GM12878 (cell line): ENCODE measurements around the gene DDIT4. TPM values are rescaled to one million over a fixed set of nuclear protein-coding genes. Genes with fewer than 3 reads are reported as not detected.

Experiments used
- EGR1 ChIP-seq, 2 experiments: IDR thresholded peaks; 1 replicate in 1 of 2; 2 replicates in 1 of 2; pipeline ENCODE4 v1.6.1; 2011 to 2012; ENCODE audit warnings: low read depth in 2 of 2, low read length in 2 of 2, borderline replicate concordance in 1 of 2, mild to moderate bottlenecking in 1 of 2, moderate library complexity in 1 of 2
- ESRRA ChIP-seq: IDR thresholded peaks from 2 replicates; pipeline ENCODE4 v1.6.1; 2012; ENCODE audit warnings: mild to moderate bottlenecking, low read length, improper control_type of control experiment
- HDAC2 ChIP-seq: fragments of 200-600 bp; sonication (generic); IDR thresholded peaks from 2 replicates; pipeline ENCODE4 v1.6.1; 2017
- KDM1A ChIP-seq: fragments of 200-600 bp; sonication (generic); IDR thresholded peaks from 2 replicates; pipeline ENCODE4 v1.6.1; 2016; ENCODE audit warnings: borderline replicate concordance
- MEF2B ChIP-seq: fragments of 450-650 bp; IDR thresholded peaks from 2 replicates; pipeline ENCODE4 v1.6.1; 2018; ENCODE audit warnings: mild to moderate bottlenecking, moderate library complexity; ENCODE audit not compliant: partially characterized antibody, poor library complexity, severe bottlenecking
- MXI1 ChIP-seq: fragments of 150-350 bp; IDR thresholded peaks from 2 replicates; pipeline ENCODE4 v1.6.1; 2011; ENCODE audit warnings: low read depth, mild to moderate bottlenecking, inconsistent platforms, low read length, improper control_type of control experiment
- NR2C2 ChIP-seq: IDR thresholded peaks from 2 replicates; pipeline ENCODE4 v1.6.1; 2011; ENCODE audit warnings: borderline replicate concordance, low read depth; ENCODE audit not compliant: control insufficient read depth, insufficient read length
- SREBF2 ChIP-seq: IDR thresholded peaks from 2 replicates; pipeline ENCODE4 v1.6.1; 2012; ENCODE audit warnings: mild to moderate bottlenecking, low read length
- STAT1 ChIP-seq: fragments of 450-650 bp; conservative IDR thresholded peaks from 2 replicates; pipeline ENCODE4 v1.6.1; 2014; ENCODE audit warnings: antibody characterized with exemption, mild to moderate bottlenecking
- ZBED1 ChIP-seq: IDR thresholded peaks from 2 replicates; pipeline ENCODE4 v1.6.1; 2016; ENCODE audit warnings: borderline replicate concordance
- polyA plus RNA-seq, 11 experiments: library from polyadenylated mRNA; depleted of rRNA in 4 of 11; unstranded in 6 of 11; stranded (reverse) in 5 of 11; fragments of >200 nt; fragmentation: Nextera tagmentation in 4 of 11; fragmentation: Illumina TruSeq in 1 of 11; extraction: Ambion mirVana in 4 of 11; extraction: Trizol in 1 of 11; gene quantifications; 1 replicate in 1 of 11; 2 replicates in 10 of 11; pipeline versions ENCODE4 v1.2.1 to v1.2.3, GENCODE V29; 2011 to 2016; ENCODE audit warnings: inconsistent platforms in 2 of 11, missing spikeins in 2 of 11, low read depth in 1 of 11
- total RNA-seq, 4 experiments: library from RNA; depleted of rRNA in 3 of 4; stranded (reverse); fragments of >200 nt in 3 of 4; fragmentation: Illumina TruSeq in 1 of 4; extraction: Trizol in 1 of 4; gene quantifications; 2 replicates each; pipeline versions ENCODE4 v1.2.1 to v1.2.3, GENCODE V29; 2013 to 2021
- TF ChIP-seq, protein P1 (sequence below): IDR thresholded peaks from 2 replicates; pipeline ENCODE4 v1.6.1; 2012; ENCODE audit warnings: low read length, inconsistent platforms
- TF ChIP-seq, protein P2 (sequence below): fragments of 450-650 bp; formaldehyde crosslinking; IDR thresholded peaks from 2 replicates; pipeline ENCODE4 v1.4.0; 2022; ENCODE audit warnings: mild to moderate bottlenecking, moderate library complexity
- TF ChIP-seq, protein P3 (sequence below): IDR thresholded peaks from 2 replicates; pipeline ENCODE4 v1.6.1; 2011; ENCODE audit warnings: low read depth, low read length, improper control_type of control experiment, borderline replicate concordance
- TF ChIP-seq, protein P4 (sequence below): fragments of 450-650 bp; IDR thresholded peaks from 2 replicates; pipeline ENCODE4 v1.6.1; 2017; ENCODE audit warnings: antibody characterized with exemption, mild to moderate bottlenecking, moderate library complexity
- TF ChIP-seq, protein P5 (sequence below): fragments of 450-650 bp; IDR thresholded peaks from 2 replicates; pipeline ENCODE4 v1.6.1; 2017; ENCODE audit warnings: borderline replicate concordance
- TF ChIP-seq, protein P6 (sequence below): fragments of 450-650 bp; IDR thresholded peaks from 2 replicates; pipeline ENCODE4 v1.6.1; 2017; ENCODE audit warnings: mild to moderate bottlenecking

The DDIT4 gene
- total and polyA plus RNA-seq, 10 of the 15 experiments (the other 5 are each of a cell fraction or from before 2014, with no cell fraction given): 2.1 to 277 (median 183) TPM

DNA sequence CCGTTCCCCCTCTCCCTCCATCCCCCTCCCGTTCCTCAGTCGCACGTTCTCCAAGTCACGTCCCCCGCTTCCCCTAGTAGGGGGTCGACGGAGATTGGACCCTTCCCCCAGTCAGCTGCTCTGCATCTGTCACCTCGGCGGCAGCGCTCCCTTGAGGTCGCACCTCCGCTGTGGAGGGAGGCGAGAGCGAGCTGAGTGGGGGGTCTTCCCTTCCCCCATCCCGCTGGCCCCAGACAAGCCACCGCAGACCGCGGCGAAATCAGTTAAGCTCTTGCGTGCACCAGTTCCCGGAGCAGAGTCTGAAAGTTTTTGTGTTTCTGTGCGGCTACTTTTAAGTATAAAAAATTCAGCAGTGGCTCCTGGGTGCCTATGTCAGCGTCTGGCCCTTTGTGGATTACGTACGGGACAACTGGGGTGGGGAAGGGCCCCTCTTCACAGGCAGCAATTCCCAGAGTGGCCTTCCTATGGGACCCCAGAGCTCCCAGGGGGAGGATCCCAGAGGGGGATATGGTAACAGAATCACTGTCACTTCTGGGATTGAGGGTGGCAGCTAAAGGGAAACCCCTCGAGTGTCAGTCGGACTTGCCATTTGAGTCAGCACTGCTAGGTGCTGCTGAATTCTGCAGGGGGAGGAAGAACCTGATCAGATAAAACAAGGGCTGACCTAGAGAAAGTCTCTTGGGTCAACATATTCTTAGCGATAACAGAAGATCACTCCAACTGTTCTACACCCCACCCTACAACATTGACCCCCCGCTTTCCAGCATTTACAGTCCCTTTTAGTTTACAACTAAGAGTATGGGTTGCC is 12.5 kb upstream of the DDIT4 start (continued):
- TF ChIP-seq, protein P1, sequence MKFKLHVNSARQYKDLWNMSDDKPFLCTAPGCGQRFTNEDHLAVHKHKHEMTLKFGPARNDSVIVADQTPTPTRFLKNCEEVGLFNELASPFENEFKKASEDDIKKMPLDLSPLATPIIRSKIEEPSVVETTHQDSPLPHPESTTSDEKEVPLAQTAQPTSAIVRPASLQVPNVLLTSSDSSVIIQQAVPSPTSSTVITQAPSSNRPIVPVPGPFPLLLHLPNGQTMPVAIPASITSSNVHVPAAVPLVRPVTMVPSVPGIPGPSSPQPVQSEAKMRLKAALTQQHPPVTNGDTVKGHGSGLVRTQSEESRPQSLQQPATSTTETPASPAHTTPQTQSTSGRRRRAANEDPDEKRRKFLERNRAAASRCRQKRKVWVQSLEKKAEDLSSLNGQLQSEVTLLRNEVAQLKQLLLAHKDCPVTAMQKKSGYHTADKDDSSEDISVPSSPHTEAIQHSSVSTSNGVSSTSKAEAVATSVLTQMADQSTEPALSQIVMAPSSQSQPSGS: peak; percentile 89
- TF ChIP-seq STAT1 (no peak), ZBED1 (peak; percentile 76; the same call in 1 of the 2 replicates), MXI1 (peak; percentile 37; the same call in 1 of the 2 replicates), HDAC2 (no peak), EGR1 (IDR thresholded peaks at IDR 0.05; ENCODE audit: borderline replicate concordance in 1 of 2, low read depth in 2 of 2, low read length in 2 of 2) (peak in 1 of 2 experiments; percentile 35; a peak in 1 of 3 replicates), MEF2B (peak; percentile 100), SREBF2 (0 out of 2 replicates have a peak, but pooled peaks have one; percentile 17), NR2C2 (no peak), ESRRA (no peak; the same call in 1 of the 2 replicates), KDM1A (no peak)
- TF ChIP-seq, protein P2, sequence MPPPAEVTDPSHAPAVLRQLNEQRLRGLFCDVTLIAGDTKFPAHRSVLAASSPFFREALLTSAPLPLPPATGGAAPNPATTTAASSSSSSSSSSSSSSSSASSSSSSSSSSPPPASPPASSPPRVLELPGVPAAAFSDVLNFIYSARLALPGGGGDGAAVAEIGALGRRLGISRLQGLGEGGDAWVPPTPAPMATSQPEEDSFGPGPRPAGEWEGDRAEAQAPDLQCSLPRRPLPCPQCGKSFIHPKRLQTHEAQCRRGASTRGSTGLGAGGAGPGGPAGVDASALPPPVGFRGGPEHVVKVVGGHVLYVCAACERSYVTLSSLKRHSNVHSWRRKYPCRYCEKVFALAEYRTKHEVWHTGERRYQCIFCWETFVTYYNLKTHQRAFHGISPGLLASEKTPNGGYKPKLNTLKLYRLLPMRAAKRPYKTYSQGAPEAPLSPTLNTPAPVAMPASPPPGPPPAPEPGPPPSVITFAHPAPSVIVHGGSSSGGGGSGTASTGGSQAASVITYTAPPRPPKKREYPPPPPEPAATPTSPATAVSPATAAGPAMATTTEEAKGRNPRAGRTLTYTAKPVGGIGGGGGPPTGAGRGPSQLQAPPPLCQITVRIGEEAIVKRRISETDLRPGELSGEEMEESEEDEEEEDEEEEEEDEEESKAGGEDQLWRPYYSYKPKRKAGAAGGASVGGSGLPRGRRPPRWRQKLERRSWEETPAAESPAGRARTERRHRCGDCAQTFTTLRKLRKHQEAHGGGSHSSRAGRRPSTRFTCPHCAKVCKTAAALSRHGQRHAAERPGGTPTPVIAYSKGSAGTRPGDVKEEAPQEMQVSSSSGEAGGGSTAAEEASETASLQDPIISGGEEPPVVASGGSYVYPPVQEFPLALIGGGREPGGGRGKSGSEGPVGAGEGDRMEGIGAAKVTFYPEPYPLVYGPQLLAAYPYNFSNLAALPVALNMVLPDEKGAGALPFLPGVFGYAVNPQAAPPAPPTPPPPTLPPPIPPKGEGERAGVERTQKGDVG (CRISPR knock-in tag): no peak
- TF ChIP-seq, protein P3, sequence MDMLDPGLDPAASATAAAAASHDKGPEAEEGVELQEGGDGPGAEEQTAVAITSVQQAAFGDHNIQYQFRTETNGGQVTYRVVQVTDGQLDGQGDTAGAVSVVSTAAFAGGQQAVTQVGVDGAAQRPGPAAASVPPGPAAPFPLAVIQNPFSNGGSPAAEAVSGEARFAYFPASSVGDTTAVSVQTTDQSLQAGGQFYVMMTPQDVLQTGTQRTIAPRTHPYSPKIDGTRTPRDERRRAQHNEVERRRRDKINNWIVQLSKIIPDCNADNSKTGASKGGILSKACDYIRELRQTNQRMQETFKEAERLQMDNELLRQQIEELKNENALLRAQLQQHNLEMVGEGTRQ: no peak
- TF ChIP-seq, protein P4, sequence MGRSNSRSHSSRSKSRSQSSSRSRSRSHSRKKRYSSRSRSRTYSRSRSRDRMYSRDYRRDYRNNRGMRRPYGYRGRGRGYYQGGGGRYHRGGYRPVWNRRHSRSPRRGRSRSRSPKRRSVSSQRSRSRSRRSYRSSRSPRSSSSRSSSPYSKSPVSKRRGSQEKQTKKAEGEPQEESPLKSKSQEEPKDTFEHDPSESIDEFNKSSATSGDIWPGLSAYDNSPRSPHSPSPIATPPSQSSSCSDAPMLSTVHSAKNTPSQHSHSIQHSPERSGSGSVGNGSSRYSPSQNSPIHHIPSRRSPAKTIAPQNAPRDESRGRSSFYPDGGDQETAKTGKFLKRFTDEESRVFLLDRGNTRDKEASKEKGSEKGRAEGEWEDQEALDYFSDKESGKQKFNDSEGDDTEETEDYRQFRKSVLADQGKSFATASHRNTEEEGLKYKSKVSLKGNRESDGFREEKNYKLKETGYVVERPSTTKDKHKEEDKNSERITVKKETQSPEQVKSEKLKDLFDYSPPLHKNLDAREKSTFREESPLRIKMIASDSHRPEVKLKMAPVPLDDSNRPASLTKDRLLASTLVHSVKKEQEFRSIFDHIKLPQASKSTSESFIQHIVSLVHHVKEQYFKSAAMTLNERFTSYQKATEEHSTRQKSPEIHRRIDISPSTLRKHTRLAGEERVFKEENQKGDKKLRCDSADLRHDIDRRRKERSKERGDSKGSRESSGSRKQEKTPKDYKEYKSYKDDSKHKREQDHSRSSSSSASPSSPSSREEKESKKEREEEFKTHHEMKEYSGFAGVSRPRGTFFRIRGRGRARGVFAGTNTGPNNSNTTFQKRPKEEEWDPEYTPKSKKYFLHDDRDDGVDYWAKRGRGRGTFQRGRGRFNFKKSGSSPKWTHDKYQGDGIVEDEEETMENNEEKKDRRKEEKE: no peak
- TF ChIP-seq, protein P5, sequence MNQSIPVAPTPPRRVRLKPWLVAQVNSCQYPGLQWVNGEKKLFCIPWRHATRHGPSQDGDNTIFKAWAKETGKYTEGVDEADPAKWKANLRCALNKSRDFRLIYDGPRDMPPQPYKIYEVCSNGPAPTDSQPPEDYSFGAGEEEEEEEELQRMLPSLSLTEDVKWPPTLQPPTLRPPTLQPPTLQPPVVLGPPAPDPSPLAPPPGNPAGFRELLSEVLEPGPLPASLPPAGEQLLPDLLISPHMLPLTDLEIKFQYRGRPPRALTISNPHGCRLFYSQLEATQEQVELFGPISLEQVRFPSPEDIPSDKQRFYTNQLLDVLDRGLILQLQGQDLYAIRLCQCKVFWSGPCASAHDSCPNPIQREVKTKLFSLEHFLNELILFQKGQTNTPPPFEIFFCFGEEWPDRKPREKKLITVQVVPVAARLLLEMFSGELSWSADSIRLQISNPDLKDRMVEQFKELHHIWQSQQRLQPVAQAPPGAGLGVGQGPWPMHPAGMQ: peak; percentile 70; the same call in 1 of the 2 replicates
- TF ChIP-seq, protein P6, sequence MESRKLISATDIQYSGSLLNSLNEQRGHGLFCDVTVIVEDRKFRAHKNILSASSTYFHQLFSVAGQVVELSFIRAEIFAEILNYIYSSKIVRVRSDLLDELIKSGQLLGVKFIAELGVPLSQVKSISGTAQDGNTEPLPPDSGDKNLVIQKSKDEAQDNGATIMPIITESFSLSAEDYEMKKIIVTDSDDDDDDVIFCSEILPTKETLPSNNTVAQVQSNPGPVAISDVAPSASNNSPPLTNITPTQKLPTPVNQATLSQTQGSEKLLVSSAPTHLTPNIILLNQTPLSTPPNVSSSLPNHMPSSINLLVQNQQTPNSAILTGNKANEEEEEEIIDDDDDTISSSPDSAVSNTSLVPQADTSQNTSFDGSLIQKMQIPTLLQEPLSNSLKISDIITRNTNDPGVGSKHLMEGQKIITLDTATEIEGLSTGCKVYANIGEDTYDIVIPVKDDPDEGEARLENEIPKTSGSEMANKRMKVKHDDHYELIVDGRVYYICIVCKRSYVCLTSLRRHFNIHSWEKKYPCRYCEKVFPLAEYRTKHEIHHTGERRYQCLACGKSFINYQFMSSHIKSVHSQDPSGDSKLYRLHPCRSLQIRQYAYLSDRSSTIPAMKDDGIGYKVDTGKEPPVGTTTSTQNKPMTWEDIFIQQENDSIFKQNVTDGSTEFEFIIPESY: peak; percentile 46; the same call in 1 of the 2 replicates
